Measurements from ENCODE around the gene PPP1R1B.
A peak's percentile ranks its signal among the peaks of the same experiment; 100 is the strongest.

Gene PPP1R1B

GRCh38 chr17:39667945-39668924 is 41.5 kb downstream of the PPP1R1B start, which contains the start of gene PNMT:
Gene PNMT, plus strand, starts transcription at chr17:39668453. Its CDS starts 23 bp downstream, at chr17:39668476.
- DNase-seq (ENCODE audit: low read depth in 2 of 2), result peak; percentile 64 to 70

GRCh38 chr17:39669897-39670735 is 43.4 kb downstream of the PPP1R1B start:
- DNase-seq (ENCODE audit: low read depth in 2 of 2), result no peak

- no peak for DNase-seq (ENCODE audit: low read depth in 2 of 2)
These were observed 44.0 kb downstream of the PPP1R1B start for GRCh38 chr17:39670746-39671145.

- DNase-seq (ENCODE audit: low read depth in 2 of 2), result no peak
These were observed 45.1 kb downstream of the PPP1R1B start for GRCh38 chr17:39671651-39672521.

- DNase-seq (ENCODE audit: low read depth in 2 of 2), result no peak
These were observed 46.0 kb downstream of the PPP1R1B start for GRCh38 chr17:39672522-39673334.

GRCh38 chr17:39673335-39674081 is 46.8 kb downstream of the PPP1R1B start:
- no peak for DNase-seq (ENCODE audit: low read depth in 2 of 2)

- no peak for DNase-seq (ENCODE audit: low read depth in 2 of 2)
These were observed 47.4 kb downstream of the PPP1R1B start for GRCh38 chr17:39674179-39674578.

GRCh38 chr17:39674702-39675389 is 48.1 kb downstream of the PPP1R1B start:
- no peak for DNase-seq (ENCODE audit: low read depth in 2 of 2)

- no peak for DNase-seq (ENCODE audit: low read depth in 2 of 2)
These were observed 48.8 kb downstream of the PPP1R1B start for GRCh38 chr17:39675390-39676082.

- DNase-seq (ENCODE audit: low read depth in 2 of 2), result no peak
These were observed 49.6 kb downstream of the PPP1R1B start for GRCh38 chr17:39676198-39676819.

GRCh38 chr17:39677072-39677471 is 50.3 kb downstream of the PPP1R1B start:
- no peak for DNase-seq (ENCODE audit: low read depth in 2 of 2)

- DNase-seq (ENCODE audit: low read depth in 2 of 2), result no peak
These were observed 51.0 kb downstream of the PPP1R1B start for GRCh38 chr17:39677542-39678339.

GRCh38 chr17:39678340-39679116 is 51.8 kb downstream of the PPP1R1B start:
- DNase-seq (ENCODE audit: low read depth in 2 of 2), result no peak

GRCh38 chr17:39679521-39680192 is 52.9 kb downstream of the PPP1R1B start:
- DNase-seq (ENCODE audit: low read depth in 2 of 2), result no peak

- no peak for DNase-seq (ENCODE audit: low read depth in 2 of 2)
These were observed 56.7 kb downstream of the PPP1R1B start for GRCh38 chr17:39683295-39683939.
